K562 (cell line): Measurements from ENCODE around the gene LAPTM5. TPM values are rescaled to one million over a fixed set of nuclear protein-coding genes. Genes with fewer than 3 reads are reported as not detected.

Experiments used
- ARNT ChIP-seq, 2 experiments: fragments of 450-650 bp; IDR thresholded peaks; 2 replicates each; pipeline ENCODE4 v1.6.1; 2016; ENCODE audit warnings: mild to moderate bottlenecking in 1 of 2
- CREB1 ChIP-seq, 2 experiments: sonication (generic) in 1 of 2; formaldehyde crosslinking in 1 of 2; IDR thresholded peaks; 2 replicates each; pipeline versions ENCODE4 v1.6.1 to v1.8.0; 2012 to 2022; ENCODE audit warnings: inconsistent platforms in 1 of 2, mild to moderate bottlenecking in 1 of 2, missing genetic modification reagents in 1 of 2, moderate library complexity in 1 of 2
- E2F1 ChIP-seq: sonication (generic); formaldehyde crosslinking; IDR thresholded peaks from 2 replicates; pipeline ENCODE4 v1.8.1; 2023; ENCODE audit warnings: mild to moderate bottlenecking, missing genetic modification reagents, moderate library complexity
- EGR1 ChIP-seq: fragments of 450-650 bp; conservative IDR thresholded peaks from 2 replicates; pipeline ENCODE4 v1.6.1; 2017; ENCODE audit warnings: mild to moderate bottlenecking
- MAX ChIP-seq: sonication (generic); formaldehyde crosslinking; IDR thresholded peaks from 2 replicates; pipeline ENCODE4 v1.9.0; 2022; ENCODE audit warnings: mild to moderate bottlenecking, missing genetic modification reagents
- MTA1 ChIP-seq: fragments of 450-650 bp; IDR thresholded peaks from 2 replicates; pipeline ENCODE4 v1.6.1; 2017; ENCODE audit warnings: borderline replicate concordance
- MTA2 ChIP-seq: fragments of 450-650 bp; IDR thresholded peaks from 2 replicates; pipeline ENCODE4 v1.6.1; 2016; ENCODE audit warnings: low read depth
- NFYB ChIP-seq: IDR thresholded peaks from 2 replicates; pipeline ENCODE4 v1.6.1; 2011; ENCODE audit warnings: mild to moderate bottlenecking, moderate library complexity; ENCODE audit not compliant: insufficient read length; ENCODE audit errors: extremely low read depth
- PKNOX1 ChIP-seq: fragments of 450-650 bp; IDR thresholded peaks from 2 replicates; pipeline ENCODE4 v1.6.1; 2016
- SMAD3 ChIP-seq: fragments of 450-650 bp; formaldehyde crosslinking; conservative IDR thresholded peaks from 2 replicates; pipeline ENCODE4 v1.4.0; 2020; ENCODE audit warnings: mild to moderate bottlenecking
- SRF ChIP-seq, 2 experiments: fragments of 250-450, 450-650 bp in 1 of 2; sonication (Bioruptor Pico) in 1 of 2; sonication (generic) in 1 of 2; formaldehyde crosslinking; IDR thresholded peaks; 2 replicates each; pipeline versions ENCODE4 v1.5.0 to v1.5.1; 2020 to 2022; ENCODE audit warnings: mild to moderate bottlenecking in 1 of 2, missing genetic modification reagents in 1 of 2
- STAT6 ChIP-seq: sonication (generic); formaldehyde crosslinking; IDR thresholded peaks from 2 replicates; pipeline ENCODE4 v1.8.1; 2023; ENCODE audit warnings: mild to moderate bottlenecking, missing genetic modification reagents
- TBL1XR1 ChIP-seq, 2 experiments: IDR thresholded peaks; 2 replicates each; pipeline ENCODE4 v1.6.1; 2012; ENCODE audit warnings: improper control_type of control experiment in 2 of 2, low read length in 2 of 2, mild to moderate bottlenecking in 1 of 2
- USF2 ChIP-seq: sonication (generic); formaldehyde crosslinking; IDR thresholded peaks from 2 replicates; pipeline ENCODE4 v1.5.0; 2020; ENCODE audit warnings: missing genetic modification reagents
- VEZF1 ChIP-seq: fragments of 200-800 bp; sonication (Bioruptor generic); IDR thresholded peaks from 2 replicates; pipeline ENCODE4 v1.6.1; 2017; ENCODE audit warnings: missing genetic modification characterization, missing compliant biosample characterization
- XRCC5 ChIP-seq: fragments of 200-400 bp; formaldehyde crosslinking; IDR thresholded peaks from 2 replicates; pipeline ENCODE4 v1.6.1; 2017; ENCODE audit warnings: low read depth, mild to moderate bottlenecking, low read length
- ZNF740 ChIP-seq, 3 experiments: fragments of 200-800 bp in 1 of 3; sonication (Bioruptor generic) in 1 of 3; sonication (generic) in 1 of 3; formaldehyde crosslinking in 1 of 3; IDR thresholded peaks; 2 replicates each; pipeline versions ENCODE4 v1.6.1 to v1.8.0; 2016 to 2022; ENCODE audit warnings: mild to moderate bottlenecking in 2 of 3, missing compliant biosample characterization in 2 of 3, missing genetic modification characterization in 2 of 3, missing genetic modification reagents in 1 of 3
- polyA plus RNA-seq, 8 experiments: library from polyadenylated mRNA; depleted of rRNA in 4 of 8; stranded (reverse) in 5 of 8; unstranded in 3 of 8; fragments of >200 nt; fragmentation: Nextera tagmentation in 2 of 8; fragmentation: Illumina TruSeq in 1 of 8; extraction: Ambion mirVana in 2 of 8; extraction: Trizol in 1 of 8; gene quantifications; 2 replicates each; pipeline versions ENCODE4 v1.2.1 to v1.2.3, GENCODE V29; 2011 to 2014; ENCODE audit warnings: inconsistent platforms in 1 of 8, missing spikeins in 1 of 8
- total RNA-seq, 7 experiments: library from RNA; depleted of rRNA in 6 of 7; stranded (reverse); fragments of >200 nt in 6 of 7; fragmentation: Illumina TruSeq in 2 of 7; extraction: Trizol in 2 of 7; gene quantifications; 2 replicates each; pipeline versions ENCODE4 v1.2.1 to v1.2.3, GENCODE V29; 2011 to 2021; ENCODE audit warnings: low replicate concordance in 1 of 7

The LAPTM5 gene
- total and polyA plus RNA-seq, 9 of the 15 experiments (the other 6 are each of a cell fraction or from before 2014, with no cell fraction given): 2.4 to 47.3 (median 20.3) TPM

- no peak; the same call in 1 of the 2 replicates for TF ChIP-seq ZNF740 (CRISPR knock-in tag; IDR thresholded peaks at IDR 0.05)
- TF ChIP-seq ZNF740 (tag; IDR thresholded peaks at IDR 0.05): peak in 1 of 2 experiments; percentile 91; a peak in 2 of 4 replicates
- peak; percentile 47; the same call in 1 of the 2 replicates for TF ChIP-seq XRCC5
- TF ChIP-seq VEZF1 (CRISPR knock-in tag): peak; percentile 87
- peak; percentile 71 for TF ChIP-seq PKNOX1
- TF ChIP-seq SRF (CRISPR knock-in tag; IDR thresholded peaks at IDR 0.05): peak in 1 of 2 experiments; percentile 9; a peak in 1 of 4 replicates
- TF ChIP-seq CREB1 (IDR thresholded peaks at IDR 0.05): no peak
- 0 out of 2 replicates have a peak, but pooled peaks have one; percentile 10 for TF ChIP-seq CREB1 (CRISPR knock-in tag; IDR thresholded peaks at IDR 0.05)
- TF ChIP-seq MTA2: no peak
- TF ChIP-seq MTA1: no peak
- no peak for TF ChIP-seq NFYB
- TF ChIP-seq ARNT (IDR thresholded peaks at IDR 0.05): no peak
- no peak for TF ChIP-seq MAX (CRISPR knock-in tag)
- TF ChIP-seq STAT6 (CRISPR knock-in tag): no peak
- TF ChIP-seq USF2 (CRISPR knock-in tag): no peak
- no peak for TF ChIP-seq SMAD3 (CRISPR knock-in tag)
- TF ChIP-seq TBL1XR1 (IDR thresholded peaks at IDR 0.05; ENCODE audit: low read length in 2 of 2): no peak
- peak; percentile 14 for TF ChIP-seq EGR1
- TF ChIP-seq E2F1 (CRISPR knock-in tag): peak; percentile 73
Observed at GRCh38 chr1:30718091-30718635, 39.4 kb downstream of the LAPTM5 start (continued).
